HG03135 (cell line): ENCODE measurements around the gene ZNF169.
"Not testable (repeated sequence)": the region's sequence is repeated elsewhere in the genome, so short reads cannot be mapped to it uniquely, and the experiment has no call there.

Experiments used
- ATAC-seq: cut with Tn5 transposase; IDR thresholded peaks from one replicate; pipeline ENCODE4 v1.9.1; 2021; ENCODE audit warnings: mild to moderate bottlenecking, moderate library complexity; ENCODE audit not compliant: unreplicated experiment

The ZNF169 gene

GRCh38 chr9:94341703-94342102, 82.6 kb downstream of the ZNF169 start:
- ATAC-seq, result not testable (repeated sequence)

- ATAC-seq, result not testable (repeated sequence)
Observed at GRCh38 chr9:94347451-94347850, 88.4 kb downstream of the ZNF169 start.

GRCh38 chr9:94348754-94349153, 89.7 kb downstream of the ZNF169 start:
- ATAC-seq, result not testable (repeated sequence)
